Keratinocyte (primary cell): ENCODE data around the gene NMRAL1.

Source experiments
- CTCF ChIP-seq, 3 experiments: IDR thresholded peaks in 1 of 3; conservative IDR thresholded peaks in 1 of 3; optimal IDR thresholded peaks in 1 of 3; 2 replicates in 2 of 3; 3 replicates in 1 of 3; pipeline versions ENCODE3 to v1.5.1; 2011; ENCODE audit warnings: low read length in 3 of 3, mild to moderate bottlenecking in 3 of 3, moderate library complexity in 2 of 3, control low read depth in 1 of 3, inconsistent platforms in 1 of 3; ENCODE audit not compliant: insufficient read depth in 2 of 3; ENCODE audit errors: extremely low read depth in 1 of 3
- EZH2 ChIP-seq: IDR thresholded peaks from one replicate; pipeline ENCODE4 v1.6.1; 2012; ENCODE audit warnings: inconsistent platforms, mild to moderate bottlenecking, low read length, moderate library complexity

GRCh38 chr16:4461250-4462085 lies 13.0 kb downstream of the NMRAL1 start:
- TF ChIP-seq CTCF (optimal IDR thresholded peaks at IDR 0.05 in 1 of 3, IDR thresholded peaks at IDR 0.05 in 1 of 3, conservative IDR thresholded peaks at IDR 0.05 in 1 of 3; ENCODE audit: extremely low read depth in 1 of 3, insufficient read depth in 2 of 3, low read length in 3 of 3) (no peak), EZH2 (no peak)
